Activated naive CD8-positive, alpha-beta T cell treated with anti-CD3 and anti-CD28 coated beads, Interleukin-2, amount 50 U/mL, for 24 hours (primary cell): Measurements from ENCODE around the gene AFAP1L2.

ENCODE experiments used
- ATAC-seq: fragments of 150-1000 bp; cut with Tn5 transposase; one replicate; pipeline ENCODE4 v1.10.0; 2021
- DNase-seq: peaks from one replicate; pipeline ENCODE4 v3.0.0; 2021
- H3K27ac Mint-ChIP-seq: one replicate; pipeline ENCODE4 v1.8.0; 2021; ENCODE audit warnings: mild to moderate bottlenecking, mixed read lengths
- H3K27me3 Mint-ChIP-seq: one replicate; pipeline ENCODE4 v1.8.0; 2021; ENCODE audit warnings: mixed read lengths
- H3K36me3 Mint-ChIP-seq: one replicate; pipeline ENCODE4 v1.8.0; 2021; ENCODE audit warnings: low read depth, mixed read lengths
- H3K4me1 Mint-ChIP-seq: one replicate; pipeline ENCODE4 v1.8.0; 2021; ENCODE audit warnings: mixed read lengths
- H3K4me3 Mint-ChIP-seq: one replicate; pipeline ENCODE4 v1.8.0; 2021; ENCODE audit warnings: mild to moderate bottlenecking, moderate library complexity, mixed read lengths
- H3K9me3 Mint-ChIP-seq: one replicate; pipeline ENCODE4 v1.8.0; 2021; ENCODE audit warnings: mixed read lengths

AFAP1L2 gene

DNA sequence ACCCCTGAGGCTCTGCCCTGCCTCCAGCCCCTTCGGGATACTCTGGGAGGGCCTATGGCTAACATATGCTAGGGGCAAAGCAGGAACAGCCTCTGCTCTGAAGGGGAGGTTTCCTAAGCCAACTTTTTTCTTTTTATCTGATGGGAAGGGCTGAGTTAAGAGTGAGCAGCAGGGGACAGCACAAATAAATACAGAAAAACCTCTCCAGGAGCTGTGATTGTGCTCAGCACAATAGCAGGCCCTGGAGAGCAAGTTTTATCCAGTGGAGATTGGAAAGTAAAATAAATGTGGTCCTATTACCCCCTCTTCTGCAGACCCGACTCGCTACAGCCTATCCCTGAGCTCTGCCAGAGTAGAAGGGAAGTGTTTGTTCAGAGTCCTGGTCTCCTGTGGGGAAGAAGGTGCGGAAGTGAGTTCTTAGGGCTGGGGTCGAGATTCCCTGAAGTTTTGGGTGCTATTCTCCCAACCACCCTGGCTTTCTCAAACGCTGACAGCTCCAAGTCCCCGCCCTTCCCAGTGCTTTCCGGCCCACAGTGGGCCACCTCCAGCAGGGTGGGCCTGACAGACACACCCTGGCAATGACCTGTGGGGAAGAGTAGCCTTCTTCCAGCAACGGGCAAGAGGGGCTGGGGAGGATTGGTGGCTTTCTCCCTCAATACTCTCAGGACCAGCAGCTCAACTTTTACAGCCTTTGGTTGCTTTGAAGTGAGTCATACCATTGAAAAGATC is 23.0 kb upstream of the AFAP1L2 start:
- Mint-ChIP-seq H3K36me3 (peaks cover 6% of the 10 kb centered on the region), H3K27me3 (no peaks in the 10 kb centered on the region), H3K27ac (no peak overlapping the region), H3K9me3 (no peaks in the 10 kb centered on the region), H3K4me1 (no peaks in the 10 kb centered on the region), H3K4me3 (no peak overlapping the region)
- no peak for DNase-seq
- ATAC-seq = no peak

DNA sequence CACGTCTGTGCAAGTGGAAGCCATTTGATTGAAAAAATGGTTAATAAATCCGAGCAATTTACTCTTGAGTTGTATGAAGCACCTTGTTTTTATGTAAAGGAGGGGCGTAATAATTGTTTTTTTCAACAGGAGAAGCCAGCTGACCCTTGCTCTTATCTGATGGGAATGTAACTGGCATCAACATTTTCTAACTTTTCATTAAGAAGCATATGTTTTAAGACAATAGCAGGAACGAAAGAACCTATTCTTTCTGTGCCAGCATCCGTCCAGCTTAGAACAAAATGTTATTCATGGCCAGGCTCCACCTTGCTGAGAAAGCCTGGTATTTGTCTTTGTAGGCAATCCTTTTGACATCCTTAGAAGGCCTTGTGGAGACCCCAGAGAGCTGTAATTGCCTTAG is 22.2 kb upstream of the AFAP1L2 start:
- DNase-seq (no peak), ATAC-seq (no peak)
- no peak overlapping the region for H3K27ac Mint-ChIP-seq
- no peak overlapping the region for H3K4me3 Mint-ChIP-seq
- no peaks in the 10 kb centered on the region for H3K9me3 Mint-ChIP-seq
- no peaks in the 10 kb centered on the region for H3K4me1 Mint-ChIP-seq
- no peaks in the 10 kb centered on the region for H3K27me3 Mint-ChIP-seq
- peaks cover 6% of the 10 kb centered on the region for H3K36me3 Mint-ChIP-seq

GRCh38 chr10:114420811-114421485 is 16.6 kb upstream of the AFAP1L2 start:
- Mint-ChIP-seq H3K27me3 (peaks cover 15% of the 10 kb centered on the region), H3K4me1 (peaks cover 3% of the 10 kb centered on the region), H3K9me3 (no peaks in the 10 kb centered on the region), H3K27ac (no peak overlapping the region), H3K4me3 (no peak overlapping the region), H3K36me3 (no peaks in the 10 kb centered on the region)
- DNase-seq = no peak
- ATAC-seq = no peak

DNA sequence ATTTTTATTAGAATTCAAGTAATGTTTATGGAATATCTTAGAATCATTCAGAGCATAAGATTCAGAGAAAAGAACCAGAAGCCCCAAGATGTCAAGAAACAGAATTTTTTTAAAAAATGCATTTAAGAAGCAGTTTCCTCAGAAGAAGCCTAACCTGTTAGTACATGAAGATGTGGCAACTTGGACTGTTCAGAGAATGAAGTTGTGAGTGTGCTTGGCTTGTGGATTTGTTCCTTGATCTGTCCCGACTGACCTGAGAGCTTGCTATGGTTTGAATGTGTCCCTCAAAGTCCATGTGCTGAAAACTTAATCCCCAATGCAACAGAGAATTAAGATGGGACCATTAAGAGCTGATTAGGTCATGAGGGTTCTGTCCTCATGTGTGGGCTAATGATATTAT is 13.8 kb upstream of the AFAP1L2 start:
- no peak overlapping the region for H3K4me3 Mint-ChIP-seq
- no peak for DNase-seq
- H3K27ac Mint-ChIP-seq = no peak overlapping the region
- H3K27me3 Mint-ChIP-seq = peaks cover 23% of the 10 kb centered on the region
- peaks cover 3% of the 10 kb centered on the region for H3K4me1 Mint-ChIP-seq
- H3K9me3 Mint-ChIP-seq = no peaks in the 10 kb centered on the region
- no peak for ATAC-seq
- H3K36me3 Mint-ChIP-seq = no peaks in the 10 kb centered on the region

- Mint-ChIP-seq H3K27me3 (peaks cover 25% of the 10 kb centered on the region), H3K36me3 (no peaks in the 10 kb centered on the region), H3K27ac (no peak overlapping the region), H3K4me1 (no peaks in the 10 kb centered on the region), H3K4me3 (no peak overlapping the region), H3K9me3 (no peaks in the 10 kb centered on the region)
- ATAC-seq = no peak
- DNase-seq = no peak
Measured at GRCh38 chr10:114412907-114413797, 8.8 kb upstream of the AFAP1L2 start.

DNA sequence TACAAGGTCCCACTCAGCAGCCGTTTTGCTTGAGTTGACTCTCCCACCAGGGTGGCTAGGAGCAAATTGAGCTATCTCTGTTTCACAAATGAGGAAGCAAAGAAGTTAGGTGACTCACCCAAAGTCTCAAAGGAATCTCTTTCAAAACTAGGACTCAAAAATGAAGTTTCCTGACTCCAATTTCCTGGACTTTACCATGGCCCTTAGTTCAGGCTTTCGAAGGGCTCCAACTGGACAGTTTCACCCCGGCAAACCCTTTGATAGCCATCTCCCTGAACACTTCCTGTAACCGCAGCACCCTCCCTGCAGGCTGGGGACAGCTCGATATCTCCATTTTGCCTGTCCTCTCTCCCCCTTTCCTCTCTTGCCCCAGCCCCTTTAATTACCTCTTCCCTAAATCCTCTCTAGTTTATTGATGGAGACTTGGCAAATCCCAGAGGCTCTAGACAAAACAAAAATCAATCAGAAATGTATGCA is 4.7 kb upstream of the AFAP1L2 start:
- Mint-ChIP-seq H3K27ac (no peak overlapping the region), H3K4me1 (peaks cover 1% of the 10 kb centered on the region), H3K36me3 (peaks cover 2% of the 10 kb centered on the region), H3K4me3 (no peak overlapping the region), H3K9me3 (no peaks in the 10 kb centered on the region), H3K27me3 (peaks cover 33% of the 10 kb centered on the region)
- ATAC-seq (no peak), DNase-seq (no peak)

DNA sequence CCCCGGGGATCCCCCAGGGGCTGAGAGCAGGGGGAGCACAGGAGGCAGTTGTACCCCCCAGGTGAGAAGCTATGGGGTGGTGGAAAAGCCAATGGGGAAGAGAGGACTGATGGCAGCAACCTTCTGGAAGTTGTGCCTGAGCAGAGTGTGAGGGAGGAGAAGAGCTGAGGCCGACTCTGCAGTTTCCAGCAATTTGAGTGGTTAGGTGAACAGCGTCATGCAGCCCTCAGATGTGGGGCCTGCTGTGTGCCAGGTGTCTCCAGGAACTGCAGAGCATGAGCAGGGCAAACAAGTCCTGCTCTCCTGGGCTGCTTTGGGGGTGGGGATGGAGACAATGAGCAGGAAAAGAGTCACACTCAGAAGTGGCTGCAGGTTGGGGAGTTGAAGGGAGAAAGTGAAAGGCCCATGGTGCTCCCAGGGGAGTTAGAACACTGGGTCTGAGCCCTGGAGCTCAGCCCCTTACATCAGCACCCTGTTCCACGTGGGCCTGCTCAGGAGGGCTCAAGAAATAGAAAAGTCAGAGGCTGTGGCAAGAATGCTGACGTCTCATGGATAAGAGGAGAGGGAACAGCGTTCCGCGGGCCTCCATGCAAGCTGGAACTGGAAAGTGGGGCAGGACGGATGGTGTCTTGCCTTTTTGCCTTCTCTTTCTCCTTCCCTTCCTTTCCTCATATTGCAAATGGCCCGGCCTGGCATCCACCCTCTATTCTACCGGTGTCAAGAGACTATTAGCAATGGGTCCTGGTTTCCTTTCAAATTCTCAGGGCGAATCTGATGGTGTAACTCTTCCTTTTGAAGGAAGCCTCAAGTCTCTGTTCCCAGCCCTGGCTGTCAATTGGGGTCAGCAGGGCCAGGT is 4.0 kb upstream of the AFAP1L2 start:
- H3K27ac Mint-ChIP-seq = no peak overlapping the region

DNA sequence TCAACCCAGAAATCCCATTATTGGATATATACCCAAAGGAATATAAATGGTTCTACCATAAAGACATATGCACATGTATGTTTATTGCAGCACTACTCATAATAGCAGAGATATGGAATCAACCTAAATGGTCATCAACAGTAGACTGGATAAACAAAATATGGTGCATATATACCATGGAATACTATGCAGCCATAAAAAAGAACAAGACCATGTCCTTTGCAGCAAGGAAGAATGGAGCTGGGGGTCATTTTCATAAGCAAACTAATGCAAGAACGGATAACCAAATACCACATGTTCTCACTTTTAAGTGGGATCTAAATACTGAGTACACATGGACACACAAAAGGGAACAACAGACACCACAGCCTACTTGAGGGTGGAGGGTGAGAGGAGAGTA is 2.2 kb upstream of the AFAP1L2 start:
- Mint-ChIP-seq H3K27me3 (peaks cover 42% of the 10 kb centered on the region), H3K27ac (no peak overlapping the region), H3K9me3 (no peaks in the 10 kb centered on the region), H3K36me3 (peaks cover 2% of the 10 kb centered on the region), H3K4me3 (no peak overlapping the region), H3K4me1 (peaks cover 7% of the 10 kb centered on the region)
- DNase-seq = no peak
- ATAC-seq = no peak

More for the DNA sequence above, 4.0 kb upstream of the AFAP1L2 start:
- peaks cover 2% of the 10 kb centered on the region for H3K36me3 Mint-ChIP-seq
- DNase-seq (no peak), ATAC-seq (no peak)
- peaks cover 30% of the 10 kb centered on the region for H3K27me3 Mint-ChIP-seq
- no peak overlapping the region for H3K4me3 Mint-ChIP-seq
- peaks cover 1% of the 10 kb centered on the region for H3K4me1 Mint-ChIP-seq
- no peaks in the 10 kb centered on the region for H3K9me3 Mint-ChIP-seq

GRCh38 chr10:114405011-114405350 is 679 bp upstream of the AFAP1L2 start:
- ATAC-seq = no peak
- Mint-ChIP-seq H3K4me1 (peaks cover 7% of the 10 kb centered on the region), H3K4me3 (no peak overlapping the region), H3K9me3 (no peaks in the 10 kb centered on the region), H3K36me3 (peaks cover 2% of the 10 kb centered on the region), H3K27ac (no peak overlapping the region), H3K27me3 (peaks cover 52% of the 10 kb centered on the region)
- DNase-seq = no peak

DNA sequence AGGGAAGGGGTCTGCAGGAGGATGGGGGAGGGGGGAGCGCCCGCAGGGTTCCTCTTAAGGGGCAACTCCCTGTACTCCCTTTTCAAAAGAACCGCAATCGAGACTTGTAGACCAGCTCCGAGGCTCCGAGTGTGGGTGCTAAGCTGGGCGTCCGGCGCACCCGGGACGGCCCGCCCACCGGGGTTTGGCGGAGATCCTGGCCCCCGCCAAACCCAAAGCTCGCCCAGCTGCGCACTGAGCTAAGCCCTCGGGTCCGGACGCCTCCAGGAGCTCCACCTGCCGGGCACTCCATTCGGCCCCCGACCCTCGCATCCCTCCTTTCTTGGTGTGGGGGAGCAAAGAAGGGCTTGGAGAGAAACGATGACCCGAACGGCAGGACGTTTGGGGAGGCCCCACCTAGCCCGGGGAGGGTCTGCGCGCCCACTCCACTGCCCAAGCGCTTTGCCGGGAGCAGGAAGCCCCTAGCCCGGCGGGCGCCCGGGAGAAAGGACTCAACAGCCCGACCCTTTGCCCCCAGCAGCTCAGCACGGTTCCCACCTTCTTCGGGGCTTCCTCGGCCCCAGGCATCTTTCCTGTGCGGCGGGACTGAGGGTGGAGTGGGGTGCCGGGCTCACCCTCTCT is 651 bp downstream of the AFAP1L2 start:
- Mint-ChIP-seq H3K36me3 (peaks cover 2% of the 10 kb centered on the region), H3K27me3 (peaks cover 60% of the 10 kb centered on the region), H3K27ac (no peak overlapping the region), H3K4me1 (peaks cover 7% of the 10 kb centered on the region), H3K4me3 (peak overlapping the region; percentile 24), H3K9me3 (no peaks in the 10 kb centered on the region)
- no peak for DNase-seq
- no peak for ATAC-seq

DNA sequence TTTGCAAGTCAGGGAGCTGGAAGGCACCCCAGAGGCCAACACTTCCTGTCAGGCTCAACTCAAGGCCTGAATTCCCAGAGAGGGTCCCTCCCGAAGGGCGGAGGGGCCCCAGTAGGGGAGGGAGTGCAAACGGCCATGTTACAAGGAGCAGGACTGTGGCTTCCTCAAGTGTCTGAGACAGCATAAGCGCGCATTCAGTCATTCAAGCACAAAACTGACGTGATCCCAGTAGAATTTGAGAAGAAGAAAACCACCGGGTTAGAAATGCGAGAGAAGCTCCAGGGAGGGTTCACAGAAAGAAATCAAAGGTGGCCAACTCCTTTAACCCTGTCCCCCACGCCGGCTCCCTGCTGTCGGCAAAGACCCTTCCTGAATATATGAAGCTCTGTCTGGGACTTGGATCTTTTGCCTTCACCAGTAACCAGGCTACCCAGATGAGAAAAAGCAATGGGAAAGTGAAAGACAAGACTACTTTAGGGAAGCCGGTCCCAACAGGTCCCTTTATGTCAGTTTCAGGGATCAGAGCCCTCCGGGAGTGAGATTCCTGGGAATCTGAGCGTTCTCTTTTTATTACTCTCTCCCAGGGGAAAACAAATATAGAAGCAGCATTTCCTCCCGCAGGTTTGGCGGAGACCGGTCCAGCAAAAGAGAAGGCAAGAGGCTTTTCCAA is 1.3 kb downstream of the AFAP1L2 start:
- Mint-ChIP-seq H3K27ac (no peak overlapping the region), H3K36me3 (peaks cover 2% of the 10 kb centered on the region), H3K4me1 (peaks cover 7% of the 10 kb centered on the region), H3K27me3 (peaks cover 62% of the 10 kb centered on the region), H3K9me3 (no peaks in the 10 kb centered on the region), H3K4me3 (peak overlapping the region; percentile 24)
- DNase-seq = no peak
- no peak for ATAC-seq

DNA sequence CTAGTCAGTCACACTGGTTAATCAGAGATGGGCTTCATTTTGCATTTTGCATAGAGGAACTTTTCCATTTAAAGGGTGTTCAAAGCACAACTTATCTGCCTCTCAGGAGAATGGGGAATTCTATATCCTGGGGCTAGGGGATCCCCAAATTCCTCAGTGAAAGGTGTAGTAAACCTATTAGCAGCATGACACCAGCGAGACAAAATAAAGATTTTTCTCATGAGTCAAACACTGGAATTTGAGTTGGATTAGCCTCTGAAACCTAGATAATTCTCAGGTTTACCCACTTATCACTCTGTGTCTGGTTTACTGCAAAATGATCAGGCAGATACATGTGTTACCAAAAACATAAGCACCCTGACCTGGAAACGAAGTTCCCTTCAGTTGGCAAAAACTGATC is 2.1 kb downstream of the AFAP1L2 start:
- no peak overlapping the region for H3K4me3 Mint-ChIP-seq
- peaks cover 2% of the 10 kb centered on the region for H3K36me3 Mint-ChIP-seq
- peaks cover 7% of the 10 kb centered on the region for H3K4me1 Mint-ChIP-seq
- ATAC-seq (no peak), DNase-seq (no peak)
- H3K27ac Mint-ChIP-seq = no peak overlapping the region
- H3K9me3 Mint-ChIP-seq = no peaks in the 10 kb centered on the region
- H3K27me3 Mint-ChIP-seq = peaks cover 62% of the 10 kb centered on the region

- Mint-ChIP-seq H3K9me3 (no peaks in the 10 kb centered on the region), H3K4me3 (no peak overlapping the region), H3K4me1 (peaks cover 9% of the 10 kb centered on the region), H3K27me3 (peaks cover 59% of the 10 kb centered on the region), H3K27ac (no peak overlapping the region), H3K36me3 (peaks cover 2% of the 10 kb centered on the region)
- ATAC-seq (no peak), DNase-seq (no peak)
Measured at GRCh38 chr10:114401195-114401791, 3.0 kb downstream of the AFAP1L2 start.
